Spinal cord (tissue), 10 donors: ENCODE results near the gene NAPEPLD. TPM values are rescaled to one million over a fixed set of nuclear protein-coding genes. Genes with fewer than 3 reads are reported as not detected.
A peak's percentile ranks its signal among the peaks of the same experiment; 100 is the strongest.
"Not testable (repeated sequence)": the region's sequence is repeated elsewhere in the genome, so short reads cannot be mapped to it uniquely, and the experiment has no call there.

ENCODE experiments used
- DNase-seq, 6 donors: peaks; one replicate each; pipeline versions ENCODE4 v3.0.0 to v3.0.0-alpha.2; 2013 to 2015; ENCODE audit warnings: low spot score in 6 of 6, low read depth in 4 of 6
- H3K27ac ChIP-seq: one replicate; pipeline ENCODE4 v1.5.1; 2013; ENCODE audit warnings: low read depth, low read length, control low read depth
- H3K27me3 ChIP-seq: one replicate; pipeline ENCODE4 v1.6.1; 2013; ENCODE audit warnings: low read length; ENCODE audit not compliant: control insufficient read depth, insufficient read depth
- H3K36me3 ChIP-seq: one replicate; pipeline ENCODE4 v1.6.1; 2013; ENCODE audit warnings: low read length; ENCODE audit not compliant: control insufficient read depth, insufficient read depth
- H3K4me1 ChIP-seq: one replicate; pipeline ENCODE4 v1.6.1; 2013; ENCODE audit warnings: low read length; ENCODE audit not compliant: control insufficient read depth, insufficient read depth
- H3K4me3 ChIP-seq: one replicate; pipeline ENCODE4 v1.5.1; 2013; ENCODE audit warnings: low read depth, low read length, control low read depth
- H3K9me3 ChIP-seq: one replicate; pipeline ENCODE4 v1.6.1; 2013; ENCODE audit warnings: low read length; ENCODE audit not compliant: control insufficient read depth, insufficient read depth
- WGBS: methylation state at CpG from one replicate; pipeline ENCODE4 v1.1.5; 2013; ENCODE audit warnings: missing lambda C conversion rate; ENCODE audit not compliant: insufficient coverage; 5-methylcytosine and 5-hydroxymethylcytosine counted together
- long read RNA-seq, 4 donors: transcript quantifications; one replicate each; lab custom pipeline, GENCODE V29; 2026
- polyA plus RNA-seq, 2 donors: library from polyadenylated mRNA; unstranded; fragments of 120-200 nt; gene quantifications; one replicate each; pipeline ENCODE4 v1.2.1, GENCODE V29; 2013; ENCODE audit not compliant: insufficient read length in 2 of 2
- total RNA-seq, 2 donors: library from RNA; depleted of rRNA in 1 of 2; stranded (reverse); fragments of 120-200 nt in 1 of 2; fragments of >200 nt in 1 of 2; gene quantifications; one replicate each; pipeline versions ENCODE4 v1.2.3 to v1.2.4, GENCODE V29; 2013 to 2014
- donor health status: healthy.

The NAPEPLD gene
- 10 to 100 TPM; 28.7 to 46.7 TPM for total RNA-seq
- polyA plus RNA-seq, result 10 to 100 TPM; 26.1 to 31.5 TPM
- long read RNA-seq, donor 1, full-length matches to known transcripts, result 8 of 8 reads
- long read RNA-seq, donor 1, partial matches to known transcripts, result 0 of 8 reads
- long read RNA-seq, donor 1, other reads (novel, unspliced or antisense), result 0 of 8 reads
- long read RNA-seq, donor 2, partial matches to known transcripts, result 0 of 2 reads
- long read RNA-seq, donor 2, other reads (novel, unspliced or antisense), result 0 of 2 reads
- long read RNA-seq, donor 3, partial matches to known transcripts, result 0 of 2 reads
- long read RNA-seq, donor 3, other reads (novel, unspliced or antisense), result 0 of 2 reads
- long read RNA-seq, donor 4, partial matches to known transcripts, result 0 of 1 reads
- long read RNA-seq, donor 4, other reads (novel, unspliced or antisense), result 0 of 1 reads

GRCh38 chr7:103148994-103149807, at the start of gene NAPEPLD:
NAPEPLD (minus strand) TSS chr7:103149099; CDS start chr7:103128776, 20,323 bp downstream.
- Histone ChIP-seq H3K27ac (peak within 1 kb of the TSS; percentile 94), H3K4me3 (peak within 1 kb of the TSS; percentile 89), H3K4me1 (peaks cover 3% of the 10 kb centered on the region), H3K9me3 (no peaks in the 10 kb centered on the region), H3K27me3 (no peaks in the 10 kb centered on the region), H3K36me3 (no peaks in the 10 kb centered on the region)
- WGBS, result 1% methylated on average over 82 of the region's 82 CpGs
- DNase-seq, result peak; percentile 84 to 97 (median 90)

GRCh38 chr7:103198079-103198478, 49.2 kb upstream of the NAPEPLD start:
- not testable (repeated sequence) for H3K27ac ChIP-seq, H3K9me3 ChIP-seq, H3K4me3 ChIP-seq, DNase-seq, H3K36me3 ChIP-seq, H3K4me1 ChIP-seq, H3K27me3 ChIP-seq
- 93% methylated on average over 2 of the region's 3 CpGs for WGBS

GRCh38 chr7:103195364-103195763, 46.5 kb upstream of the NAPEPLD start:
- not testable (repeated sequence) for H3K27me3 ChIP-seq, H3K36me3 ChIP-seq, H3K4me1 ChIP-seq, H3K9me3 ChIP-seq, H3K27ac ChIP-seq, H3K4me3 ChIP-seq
- peak in 1 of 6 donors; percentile 3 for DNase-seq
- no CpG with 5 or more reads among the region's 4 CpGs for WGBS

- H3K4me1 ChIP-seq, H3K9me3 ChIP-seq, H3K27me3 ChIP-seq, H3K36me3 ChIP-seq, H3K4me3 ChIP-seq, H3K27ac ChIP-seq: not testable (repeated sequence)
- DNase-seq, result peak in 2 of 6 donors; percentile 4 to 8
- WGBS, result 83% methylated on average over 1 of the region's 8 CpGs
Observed at GRCh38 chr7:103172415-103173146, 23.7 kb upstream of the NAPEPLD start.

- not testable (repeated sequence) for H3K4me1 ChIP-seq, DNase-seq, H3K27ac ChIP-seq, H3K9me3 ChIP-seq, H3K4me3 ChIP-seq, H3K36me3 ChIP-seq, H3K27me3 ChIP-seq
- WGBS, result 71% methylated on average over 4 of the region's 6 CpGs
Observed at GRCh38 chr7:103171695-103172414, 23.0 kb upstream of the NAPEPLD start.

GRCh38 chr7:103166921-103167544, 18.1 kb upstream of the NAPEPLD start:
- not testable (repeated sequence) for H3K4me3 ChIP-seq, H3K4me1 ChIP-seq, H3K27ac ChIP-seq, H3K9me3 ChIP-seq, H3K27me3 ChIP-seq, H3K36me3 ChIP-seq, DNase-seq
- WGBS, result no CpG with 5 or more reads among the region's 3 CpGs

GRCh38 chr7:103163087-103163825, 14.4 kb upstream of the NAPEPLD start:
- DNase-seq, H3K27ac ChIP-seq, H3K36me3 ChIP-seq, H3K9me3 ChIP-seq, H3K27me3 ChIP-seq, H3K4me1 ChIP-seq, H3K4me3 ChIP-seq: not testable (repeated sequence)
- WGBS, result 96% methylated on average over 2 of the region's 5 CpGs

GRCh38 chr7:103162641-103163040, 13.7 kb upstream of the NAPEPLD start:
- WGBS, result 73% methylated on average over 2 of the region's 2 CpGs
- H3K36me3 ChIP-seq, H3K27me3 ChIP-seq, H3K9me3 ChIP-seq, H3K27ac ChIP-seq, H3K4me3 ChIP-seq, H3K4me1 ChIP-seq: not testable (repeated sequence)
- peak in 1 of 6 donors; percentile 52 for DNase-seq
